Measurements from ENCODE around the gene HDAC4. TPM values are rescaled to one million over a fixed set of nuclear protein-coding genes. Genes with fewer than 3 reads are reported as not detected.

HDAC4 gene
- total and polyA plus RNA-seq, 3 experiments from 2014 or later: 8.3 to 28.8 (median 24.0) TPM

DNA sequence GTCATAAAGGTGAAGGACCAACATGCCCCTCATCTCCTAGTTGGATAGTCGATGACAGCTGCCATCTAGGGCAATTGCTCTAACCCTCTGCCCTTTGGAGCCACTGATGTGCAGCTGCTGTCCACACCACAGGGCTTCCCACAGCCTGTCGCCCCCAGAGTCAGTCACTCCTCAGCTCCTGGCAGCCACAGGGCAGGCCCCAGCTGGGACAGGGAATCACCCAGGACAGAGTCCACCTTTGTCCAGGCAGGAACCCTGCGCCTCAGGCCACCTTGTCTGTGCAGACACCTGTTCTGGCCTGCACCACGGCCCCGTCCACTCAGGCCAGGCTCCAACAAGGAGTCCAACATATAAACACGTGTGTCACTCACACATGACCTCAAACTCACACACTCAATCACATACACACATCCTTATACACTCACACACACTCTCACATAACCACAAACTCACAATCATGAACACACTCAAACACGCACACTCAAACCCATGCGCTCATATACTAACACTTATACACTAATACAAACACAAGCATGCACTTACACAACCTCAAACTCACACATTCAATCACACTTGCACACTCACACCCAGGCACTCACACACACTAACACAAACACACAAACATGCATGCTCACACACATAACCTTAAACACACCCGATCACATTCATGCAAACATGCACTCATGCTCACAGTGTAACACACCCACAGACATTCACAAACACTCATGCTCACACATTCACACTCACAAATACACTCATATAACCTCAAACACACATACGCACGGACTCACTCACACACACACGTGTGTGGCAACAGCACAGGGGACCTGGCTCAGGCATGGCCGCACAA, 29.7 kb downstream of the HDAC4 start:
- H3K4me1 Mint-ChIP-seq: peaks cover 10 to 14% (median 11%) of the 10 kb centered on the region in 3 donors
- CTCF ChIA-PET: no interaction called here

DNA sequence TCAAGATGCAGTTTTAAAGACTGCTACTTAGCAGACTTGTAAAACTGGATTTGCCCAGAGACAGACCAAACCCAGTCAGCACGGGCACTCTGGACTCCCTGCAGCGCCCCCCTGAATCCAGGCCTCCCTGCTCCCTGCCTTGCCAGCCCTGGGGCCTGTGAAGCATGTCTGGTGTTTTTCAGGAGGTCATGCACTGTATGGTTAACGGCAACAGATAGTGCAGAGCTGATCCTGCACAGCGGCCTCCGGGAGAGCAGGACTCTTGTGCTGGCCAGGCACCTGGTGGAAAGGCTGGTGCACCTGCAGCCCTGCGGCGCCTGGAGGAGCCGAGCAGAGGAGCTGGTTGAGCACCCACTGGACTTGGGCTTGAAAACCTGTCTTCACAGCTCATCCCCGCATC, 30.4 kb downstream of the HDAC4 start:
- no peaks in the 10 kb centered on the region for H3K36me3 ChIP-seq (ENCODE audit: insufficient read depth, low read length)
- H3K27ac Mint-ChIP-seq: peak overlapping the region in 7 of 8 donors; percentile 74 to 98 (median 96)
- peak overlapping the region; percentile 52 for H3K4me3 ChIP-seq (ENCODE audit: low read length)
- no peaks in the 10 kb centered on the region for H3K27me3 Mint-ChIP-seq
- peak overlapping the region; percentile 52 for H3K27ac ChIP-seq (ENCODE audit: low read depth, low read length)
- peaks cover 40% of the 10 kb centered on the region for H3K4me1 ChIP-seq (ENCODE audit: insufficient read depth, low read length)
- peak overlapping the region in 3 of 7 donors; percentile 77 to 79 (median 78) for H3K4me3 Mint-ChIP-seq
- H3K9me3 ChIP-seq (ENCODE audit: low read length): no peaks in the 10 kb centered on the region
- DNase-seq: peak in 1 of 5 donors; percentile 31
- no peaks in the 10 kb centered on the region for H3K9me3 Mint-ChIP-seq
- CTCF ChIA-PET: interaction anchor here (0.7 to 1.1 kb wide), 2 partner anchors 103 to 509 kb away, joined by 3 read pairs; no protein-coding TSS in a partner anchor
- no peaks in the 10 kb centered on the region for H3K27me3 ChIP-seq (ENCODE audit: insufficient read depth, low read length, poor library complexity, severe bottlenecking)
- H3K4me1 Mint-ChIP-seq: peaks cover 10 to 14% (median 12%) of the 10 kb centered on the region in 3 donors
- POLR2A ChIA-PET: no interaction called here
- H3K36me3 Mint-ChIP-seq: peaks cover 0 to 5% (median 3%) of the 10 kb centered on the region in 3 donors

More for the DNA sequence above, 29.7 kb downstream of the HDAC4 start:
- no peaks in the 10 kb centered on the region for H3K36me3 ChIP-seq (ENCODE audit: insufficient read depth, low read length)
- no peaks in the 10 kb centered on the region for H3K27me3 ChIP-seq (ENCODE audit: insufficient read depth, low read length, poor library complexity, severe bottlenecking)
- Mint-ChIP-seq H3K4me3 (no peak overlapping the region), H3K27ac (no peak overlapping the region), H3K36me3 (peaks cover 0 to 5% (median 3%) of the 10 kb centered on the region in 3 donors), H3K9me3 (no peaks in the 10 kb centered on the region), H3K27me3 (no peaks in the 10 kb centered on the region)
- H3K4me3 ChIP-seq (ENCODE audit: low read length): peak overlapping the region; percentile 52
- POLR2A ChIA-PET: no interaction called here
- no peaks in the 10 kb centered on the region for H3K9me3 ChIP-seq (ENCODE audit: low read length)
- DNase-seq: peak in 1 of 5 donors; percentile 41
- H3K4me1 ChIP-seq (ENCODE audit: insufficient read depth, low read length): peaks cover 40% of the 10 kb centered on the region
- no peak overlapping the region for H3K27ac ChIP-seq (ENCODE audit: low read depth, low read length)

DNA sequence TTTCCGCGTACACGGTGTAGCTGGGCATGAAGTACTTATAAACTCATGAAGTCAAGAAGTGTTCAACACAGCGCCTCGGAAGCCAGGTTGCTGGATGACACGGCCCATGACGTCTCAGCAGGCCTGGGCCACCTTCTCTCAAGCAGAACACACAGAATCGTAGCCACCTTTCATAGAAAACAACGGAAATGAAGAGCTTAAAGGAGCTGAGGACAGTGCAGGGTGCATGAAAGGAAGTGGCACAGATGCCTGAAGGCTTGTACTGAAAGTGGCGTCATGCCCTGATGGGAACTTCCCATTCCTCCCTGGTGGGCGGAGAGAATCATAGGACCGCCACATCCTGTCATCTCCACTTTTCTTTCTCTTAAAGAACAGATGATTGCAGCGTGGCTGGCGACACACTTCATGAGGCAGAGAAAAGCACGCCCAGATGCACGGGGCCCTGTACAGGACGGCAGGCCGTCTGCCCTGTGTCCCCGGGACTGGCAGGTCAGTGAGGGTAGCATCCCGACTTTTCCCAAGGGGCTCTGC, 31.1 kb downstream of the HDAC4 start:
- Histone ChIP-seq H3K36me3 (ENCODE audit: insufficient read depth, low read length) (no peaks in the 10 kb centered on the region), H3K27ac (ENCODE audit: low read depth, low read length) (peak overlapping the region; percentile 52), H3K4me1 (ENCODE audit: insufficient read depth, low read length) (peaks cover 40% of the 10 kb centered on the region), H3K9me3 (ENCODE audit: low read length) (no peaks in the 10 kb centered on the region), H3K27me3 (ENCODE audit: insufficient read depth, low read length, poor library complexity, severe bottlenecking) (no peaks in the 10 kb centered on the region), H3K4me3 (ENCODE audit: low read length) (peak overlapping the region; percentile 52)
- Mint-ChIP-seq H3K27ac (peak overlapping the region in 7 of 8 donors; percentile 74 to 98 (median 96)), H3K4me1 (peaks cover 11 to 19% (median 17%) of the 10 kb centered on the region in 3 donors), H3K4me3 (peak overlapping the region; percentile 0 to 79 (median 74)), H3K27me3 (no peaks in the 10 kb centered on the region), H3K9me3 (no peaks in the 10 kb centered on the region), H3K36me3 (peaks cover 0 to 5% (median 1%) of the 10 kb centered on the region in 3 donors)
- peak; percentile 28 to 86 (median 65) for DNase-seq
- ChIA-PET CTCF (interaction anchor here (0.7 to 1.2 kb wide), 5 partner anchors 11 to 510 kb away, joined by 3 to 4 read pairs (median 3); no protein-coding TSS in a partner anchor), POLR2A (interaction anchor here (0.7 kb wide), 1 partner anchor 31 kb away, joined by 4 read pairs; the partner anchor contains the start of gene HDAC4)

DNA sequence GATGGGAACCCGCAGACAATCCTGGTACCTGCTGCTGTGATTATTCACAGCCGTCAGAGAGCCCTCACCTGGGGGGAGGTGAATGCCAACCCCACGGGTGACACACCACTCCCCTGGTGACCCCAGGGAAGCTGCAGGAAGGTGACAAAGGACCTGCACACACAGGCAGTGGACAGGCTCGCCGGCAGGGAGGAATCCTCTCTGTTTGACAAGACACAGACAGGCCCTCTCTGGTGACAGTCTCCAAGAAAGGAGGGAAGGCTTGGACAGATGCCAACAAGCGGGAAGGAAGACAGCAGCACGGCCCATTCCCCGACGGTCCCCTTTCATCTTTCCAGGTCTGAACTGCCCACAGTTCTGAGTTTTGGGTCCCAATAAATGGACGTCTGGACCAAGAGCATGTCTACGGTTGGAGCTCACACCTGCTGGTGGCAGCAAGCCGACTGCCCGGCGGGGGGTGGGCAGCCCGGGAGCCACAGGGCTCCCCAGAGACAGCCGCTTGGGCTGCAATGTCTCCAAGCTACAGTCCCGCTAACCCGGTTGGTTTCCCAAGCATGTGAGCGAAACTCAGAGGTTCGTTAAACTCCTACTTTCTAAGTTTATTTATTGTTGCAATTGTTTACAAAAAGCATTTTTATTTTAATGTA, 31.8 kb downstream of the HDAC4 start:
- no peak overlapping the region for H3K4me3 Mint-ChIP-seq
- H3K27ac ChIP-seq (ENCODE audit: low read depth, low read length): no peak overlapping the region
- peak overlapping the region in 4 of 8 donors; percentile 6 to 96 (median 62) for H3K27ac Mint-ChIP-seq
- no peak overlapping the region for H3K4me3 ChIP-seq (ENCODE audit: low read length)
- no peaks in the 10 kb centered on the region for H3K36me3 ChIP-seq (ENCODE audit: insufficient read depth, low read length)
- ChIA-PET CTCF (interaction anchor here (1.0 to 1.2 kb wide), 3 partner anchors 12 to 22 kb away, joined by 3 to 4 read pairs (median 3); no protein-coding TSS in a partner anchor), POLR2A (no interaction called here)
- H3K36me3 Mint-ChIP-seq: peaks cover 0 to 5% (median 1%) of the 10 kb centered on the region in 3 donors
- H3K4me1 ChIP-seq (ENCODE audit: insufficient read depth, low read length): peaks cover 44% of the 10 kb centered on the region
- no peaks in the 10 kb centered on the region for H3K27me3 Mint-ChIP-seq
- DNase-seq: peak in 1 of 5 donors; percentile 41
- H3K27me3 ChIP-seq (ENCODE audit: insufficient read depth, low read length, poor library complexity, severe bottlenecking): no peaks in the 10 kb centered on the region
- H3K9me3 Mint-ChIP-seq: no peaks in the 10 kb centered on the region
- no peaks in the 10 kb centered on the region for H3K9me3 ChIP-seq (ENCODE audit: low read length)
- H3K4me1 Mint-ChIP-seq: peaks cover 17 to 25% (median 23%) of the 10 kb centered on the region in 3 donors

DNA sequence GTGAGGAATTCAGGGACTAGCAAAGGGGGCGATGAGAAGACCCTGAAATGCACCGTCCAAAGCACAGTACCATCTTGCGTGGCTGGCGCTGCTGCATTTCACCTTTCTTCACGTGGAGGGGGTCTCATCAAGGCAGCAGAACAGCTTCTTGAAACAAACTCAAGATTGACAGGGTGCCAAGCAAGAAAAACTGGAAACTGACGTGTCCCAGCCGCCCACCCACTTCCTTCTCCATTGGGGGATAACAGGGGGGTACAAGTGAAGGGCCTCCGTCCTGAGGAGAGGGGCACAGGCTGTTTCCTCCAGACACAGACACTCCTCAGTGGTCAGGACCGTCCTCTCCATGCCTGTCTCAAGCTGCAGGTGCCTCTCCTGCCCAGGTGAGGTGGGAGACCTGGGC, 32.5 kb downstream of the HDAC4 start:
- no peaks in the 10 kb centered on the region for H3K27me3 Mint-ChIP-seq
- H3K4me1 Mint-ChIP-seq: peaks cover 23 to 33% (median 30%) of the 10 kb centered on the region in 3 donors
- no peaks in the 10 kb centered on the region for H3K9me3 ChIP-seq (ENCODE audit: low read length)
- no peaks in the 10 kb centered on the region for H3K36me3 ChIP-seq (ENCODE audit: insufficient read depth, low read length)
- H3K4me3 ChIP-seq (ENCODE audit: low read length): no peak overlapping the region
- no peak overlapping the region for H3K4me3 Mint-ChIP-seq
- CTCF ChIA-PET: no interaction called here
- H3K9me3 Mint-ChIP-seq: no peaks in the 10 kb centered on the region
- H3K4me1 ChIP-seq (ENCODE audit: insufficient read depth, low read length): peaks cover 45% of the 10 kb centered on the region
- H3K27ac ChIP-seq (ENCODE audit: low read depth, low read length): no peak overlapping the region
- DNase-seq: peak in 1 of 5 donors; percentile 35
- POLR2A ChIA-PET: no interaction called here
- H3K36me3 Mint-ChIP-seq: peaks cover 0 to 5% (median 1%) of the 10 kb centered on the region in 3 donors
- no peaks in the 10 kb centered on the region for H3K27me3 ChIP-seq (ENCODE audit: insufficient read depth, low read length, poor library complexity, severe bottlenecking)
- H3K27ac Mint-ChIP-seq: peak overlapping the region in 4 of 8 donors; percentile 16 to 70 (median 59)

DNA sequence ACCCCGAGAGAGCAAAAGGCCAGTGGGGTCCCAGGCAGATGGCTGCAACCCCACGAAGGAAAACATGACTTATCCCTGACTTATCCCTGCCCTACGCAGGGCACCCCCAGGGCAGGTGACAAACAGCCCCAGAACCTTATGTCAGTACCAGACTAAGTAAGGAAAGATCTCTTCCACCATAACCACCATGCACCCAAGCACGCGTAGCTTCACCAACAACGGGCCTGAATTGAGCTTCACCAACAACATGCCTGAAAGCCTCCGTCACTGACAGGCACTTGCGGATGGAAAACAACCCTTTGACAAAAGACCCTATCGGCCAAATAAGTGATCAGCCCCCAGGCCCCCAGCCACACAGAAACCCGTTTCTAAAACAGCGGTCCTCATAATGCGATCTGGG, 34.1 kb downstream of the HDAC4 start:
- Mint-ChIP-seq H3K27me3 (no peaks in the 10 kb centered on the region), H3K4me3 (no peak overlapping the region), H3K36me3 (peaks cover 0 to 5% (median 1%) of the 10 kb centered on the region in 3 donors), H3K9me3 (no peaks in the 10 kb centered on the region), H3K4me1 (peaks cover 28 to 38% (median 35%) of the 10 kb centered on the region in 3 donors), H3K27ac (peak overlapping the region in 3 of 8 donors; percentile 9 to 29 (median 25))
- CTCF ChIA-PET: no interaction called here
- H3K4me1 ChIP-seq (ENCODE audit: insufficient read depth, low read length): peaks cover 35% of the 10 kb centered on the region
- H3K9me3 ChIP-seq (ENCODE audit: low read length): no peaks in the 10 kb centered on the region
- POLR2A ChIA-PET: no interaction called here
- H3K27me3 ChIP-seq (ENCODE audit: insufficient read depth, low read length, poor library complexity, severe bottlenecking): no peaks in the 10 kb centered on the region
- H3K36me3 ChIP-seq (ENCODE audit: insufficient read depth, low read length): no peaks in the 10 kb centered on the region
- no peak overlapping the region for H3K4me3 ChIP-seq (ENCODE audit: low read length)
- no peak overlapping the region for H3K27ac ChIP-seq (ENCODE audit: low read depth, low read length)
- no peak for DNase-seq

DNA sequence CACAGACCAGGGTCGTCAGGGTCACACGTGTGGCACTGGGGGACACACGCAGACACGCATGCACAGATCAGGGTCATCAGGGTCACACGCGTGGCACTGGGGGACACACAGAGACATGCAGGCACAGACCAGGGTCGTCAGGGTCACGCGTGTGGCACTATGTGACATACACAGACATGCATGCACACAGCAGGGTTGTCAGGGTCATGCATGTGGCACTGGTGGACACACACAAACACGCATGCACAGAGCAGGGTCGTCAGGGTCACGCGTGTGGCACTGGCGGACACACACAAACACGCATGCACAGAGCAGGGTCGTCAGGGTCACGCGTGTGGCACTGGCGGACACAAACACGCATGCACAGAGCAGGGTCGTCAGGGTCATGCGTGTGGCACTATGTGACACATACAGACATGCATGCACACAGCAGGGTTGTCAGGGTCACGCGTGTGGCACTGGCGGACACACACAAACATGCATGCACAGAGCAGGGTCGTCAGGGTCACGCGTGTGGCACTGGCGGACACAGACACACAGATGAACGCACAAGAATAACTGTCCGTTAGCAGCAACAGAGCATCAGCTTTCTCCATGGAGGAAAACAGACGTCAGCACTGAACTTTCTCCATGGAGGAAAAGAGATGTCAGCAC, 34.9 kb downstream of the HDAC4 start:
- Histone ChIP-seq H3K36me3 (ENCODE audit: insufficient read depth, low read length) (no peaks in the 10 kb centered on the region), H3K27me3 (ENCODE audit: insufficient read depth, low read length, poor library complexity, severe bottlenecking) (no peaks in the 10 kb centered on the region), H3K27ac (ENCODE audit: low read depth, low read length) (no peak overlapping the region), H3K9me3 (ENCODE audit: low read length) (no peaks in the 10 kb centered on the region), H3K4me1 (ENCODE audit: insufficient read depth, low read length) (peaks cover 28% of the 10 kb centered on the region), H3K4me3 (ENCODE audit: low read length) (no peak overlapping the region)
- H3K4me1 Mint-ChIP-seq: peaks cover 28 to 38% (median 35%) of the 10 kb centered on the region in 3 donors
- H3K9me3 Mint-ChIP-seq: no peaks in the 10 kb centered on the region
- H3K27ac Mint-ChIP-seq: peak overlapping the region in 3 of 8 donors; percentile 36 to 83 (median 42)
- H3K27me3 Mint-ChIP-seq: no peaks in the 10 kb centered on the region
- no peak overlapping the region for H3K4me3 Mint-ChIP-seq
- POLR2A ChIA-PET: no interaction called here
- DNase-seq: no peak
- CTCF ChIA-PET: no interaction called here
- H3K36me3 Mint-ChIP-seq: peaks cover 0 to 5% (median 1%) of the 10 kb centered on the region in 3 donors
